ENCODE results near the gene PARP12. TPM values are rescaled to one million over a fixed set of nuclear protein-coding genes. Genes with fewer than 3 reads are reported as not detected.

PARP12 gene
- total and polyA plus RNA-seq, 7 experiments from 2014 or later = 26.2 to 145 (median 72.9) TPM

- H3K4me3 Mint-ChIP-seq = no peak overlapping the region
- H3K27ac ChIP-seq (ENCODE audit: low read depth, low read length) = no peak overlapping the region
- H3K4me1 ChIP-seq (ENCODE audit: control insufficient read depth in 2 of 2, insufficient read depth in 2 of 2, low read length in 2 of 2) = no peaks in the 10 kb centered on the region
- H3K36me3 Mint-ChIP-seq = peaks cover 11 to 63% (median 39%) of the 10 kb centered on the region in 5 donors
- ATAC-seq (no peak), DNase-seq (no peak)
- H3K9me3 ChIP-seq (ENCODE audit: control insufficient read depth in 2 of 3, low read length in 3 of 3) = no peaks in the 10 kb centered on the region
- H3K27me3 Mint-ChIP-seq = no peaks in the 10 kb centered on the region
- H3K36me3 ChIP-seq (ENCODE audit: control insufficient read depth in 2 of 3, insufficient read depth in 3 of 3, low read length in 3 of 3) = peaks cover 16 to 64% (median 22%) of the 10 kb centered on the region in 3 experiments
- POLR2A ChIA-PET = no interaction called here
- H3K4me3 ChIP-seq (ENCODE audit: low read length) = no peak overlapping the region
- H3K27me3 ChIP-seq (ENCODE audit: control insufficient read depth in 2 of 2, insufficient read depth in 2 of 2, low read length in 2 of 2) = no peaks in the 10 kb centered on the region
- H3K4me1 Mint-ChIP-seq = peaks cover 0 to 33% (median 9%) of the 10 kb centered on the region in 7 donors
- intact Hi-C loops (cut with micrococcal nuclease) = no loop called here
- peak overlapping the region in 2 of 9 donors; percentile 4 to 18 for H3K27ac Mint-ChIP-seq
- CTCF ChIA-PET = no interaction called here
- no peaks in the 10 kb centered on the region for H3K9me3 Mint-ChIP-seq
Observed at GRCh38 chr7:140044251-140044650, 18.5 kb downstream of the PARP12 start.

GRCh38 chr7:140042386-140042670 lies 20.4 kb downstream of the PARP12 start:
- Mint-ChIP-seq H3K9me3 (no peaks in the 10 kb centered on the region), H3K27me3 (no peaks in the 10 kb centered on the region), H3K4me1 (peaks cover 9 to 36% (median 12%) of the 10 kb centered on the region in 7 donors), H3K4me3 (no peak overlapping the region), H3K36me3 (peaks cover 11 to 76% (median 48%) of the 10 kb centered on the region in 5 donors), H3K27ac (no peak overlapping the region)
- Histone ChIP-seq H3K27ac (ENCODE audit: low read depth, low read length) (no peak overlapping the region), H3K27me3 (ENCODE audit: control insufficient read depth in 2 of 2, insufficient read depth in 2 of 2, low read length in 2 of 2) (no peaks in the 10 kb centered on the region), H3K36me3 (ENCODE audit: control insufficient read depth in 2 of 3, insufficient read depth in 3 of 3, low read length in 3 of 3) (peaks cover 16 to 80% (median 25%) of the 10 kb centered on the region in 3 experiments), H3K4me1 (ENCODE audit: control insufficient read depth in 2 of 2, insufficient read depth in 2 of 2, low read length in 2 of 2) (no peaks in the 10 kb centered on the region), H3K4me3 (ENCODE audit: low read length) (no peak overlapping the region), H3K9me3 (ENCODE audit: control insufficient read depth in 2 of 3, low read length in 3 of 3) (no peaks in the 10 kb centered on the region)
- POLR2A ChIA-PET = no interaction called here
- DNase-seq (no peak), ATAC-seq (no peak)
- CTCF ChIA-PET = no interaction called here
- intact Hi-C loops (cut with micrococcal nuclease) = no loop called here

- H3K27me3 ChIP-seq (ENCODE audit: control insufficient read depth in 2 of 2, insufficient read depth in 2 of 2, low read length in 2 of 2) = no peaks in the 10 kb centered on the region
- Mint-ChIP-seq H3K36me3 (peaks cover 11 to 78% (median 48%) of the 10 kb centered on the region in 5 donors), H3K27me3 (no peaks in the 10 kb centered on the region), H3K9me3 (no peaks in the 10 kb centered on the region), H3K4me1 (peaks cover 11 to 41% (median 14%) of the 10 kb centered on the region in 7 donors), H3K27ac (peak overlapping the region in 1 of 9 donors; percentile 16), H3K4me3 (no peak overlapping the region)
- no peak overlapping the region for H3K27ac ChIP-seq (ENCODE audit: low read depth, low read length)
- H3K4me3 ChIP-seq (ENCODE audit: low read length) = no peak overlapping the region
- ATAC-seq (no peak), DNase-seq (no peak)
- ChIA-PET CTCF (no interaction called here), POLR2A (no interaction called here)
- peaks cover 16 to 82% (median 22%) of the 10 kb centered on the region in 3 experiments for H3K36me3 ChIP-seq (ENCODE audit: control insufficient read depth in 2 of 3, insufficient read depth in 3 of 3, low read length in 3 of 3)
- H3K9me3 ChIP-seq (ENCODE audit: control insufficient read depth in 2 of 3, low read length in 3 of 3) = no peaks in the 10 kb centered on the region
- intact Hi-C loops (cut with micrococcal nuclease) = no loop called here
- no peaks in the 10 kb centered on the region for H3K4me1 ChIP-seq (ENCODE audit: control insufficient read depth in 2 of 2, insufficient read depth in 2 of 2, low read length in 2 of 2)
Observed at GRCh38 chr7:140041659-140042385, 20.9 kb downstream of the PARP12 start.

- DNase-seq (no peak), ATAC-seq (no peak)
- POLR2A ChIA-PET = no interaction called here
- CTCF ChIA-PET = no interaction called here
- no peak overlapping the region for H3K4me3 Mint-ChIP-seq
- H3K36me3 ChIP-seq (ENCODE audit: control insufficient read depth in 2 of 3, insufficient read depth in 3 of 3, low read length in 3 of 3) = peaks cover 9 to 74% (median 13%) of the 10 kb centered on the region in 3 experiments
- no peak overlapping the region for H3K4me3 ChIP-seq (ENCODE audit: low read length)
- no peaks in the 10 kb centered on the region for H3K9me3 Mint-ChIP-seq
- intact Hi-C loops (cut with micrococcal nuclease) = no loop called here
- H3K27me3 ChIP-seq (ENCODE audit: control insufficient read depth in 2 of 2, insufficient read depth in 2 of 2, low read length in 2 of 2) = no peaks in the 10 kb centered on the region
- no peak overlapping the region for H3K27ac Mint-ChIP-seq
- peaks cover 11 to 77% (median 39%) of the 10 kb centered on the region in 5 donors for H3K36me3 Mint-ChIP-seq
- H3K4me1 ChIP-seq (ENCODE audit: control insufficient read depth in 2 of 2, insufficient read depth in 2 of 2, low read length in 2 of 2) = peaks cover 5% of the 10 kb centered on the region in 2 donors
- peaks cover 11 to 53% (median 26%) of the 10 kb centered on the region in 7 donors for H3K4me1 Mint-ChIP-seq
- H3K27me3 Mint-ChIP-seq = no peaks in the 10 kb centered on the region
- H3K9me3 ChIP-seq (ENCODE audit: control insufficient read depth in 2 of 3, low read length in 3 of 3) = no peaks in the 10 kb centered on the region
- no peak overlapping the region for H3K27ac ChIP-seq (ENCODE audit: low read depth, low read length)
Observed at GRCh38 chr7:140039896-140040295, 22.9 kb downstream of the PARP12 start.

- H3K4me1 Mint-ChIP-seq = peaks cover 11 to 53% (median 26%) of the 10 kb centered on the region in 7 donors
- Histone ChIP-seq H3K36me3 (ENCODE audit: control insufficient read depth in 2 of 3, insufficient read depth in 3 of 3, low read length in 3 of 3) (peaks cover 9 to 75% (median 10%) of the 10 kb centered on the region in 3 experiments), H3K27me3 (ENCODE audit: control insufficient read depth in 2 of 2, insufficient read depth in 2 of 2, low read length in 2 of 2) (no peaks in the 10 kb centered on the region), H3K27ac (ENCODE audit: low read depth, low read length) (no peak overlapping the region), H3K4me3 (ENCODE audit: low read length) (no peak overlapping the region), H3K4me1 (ENCODE audit: control insufficient read depth in 2 of 2, insufficient read depth in 2 of 2, low read length in 2 of 2) (peaks cover 5% of the 10 kb centered on the region in 2 donors), H3K9me3 (ENCODE audit: control insufficient read depth in 2 of 3, low read length in 3 of 3) (no peaks in the 10 kb centered on the region)
- H3K9me3 Mint-ChIP-seq = no peaks in the 10 kb centered on the region
- H3K27ac Mint-ChIP-seq = peak overlapping the region in 3 of 9 donors; percentile 19 to 66 (median 24)
- ATAC-seq (no peak), DNase-seq (no peak)
- H3K36me3 Mint-ChIP-seq = peaks cover 8 to 73% (median 35%) of the 10 kb centered on the region in 5 donors
- ChIA-PET CTCF (no interaction called here), POLR2A (no interaction called here)
- H3K4me3 Mint-ChIP-seq = no peak overlapping the region
- intact Hi-C loops (cut with micrococcal nuclease) = no loop called here
- no peaks in the 10 kb centered on the region for H3K27me3 Mint-ChIP-seq
Observed at GRCh38 chr7:140039066-140039465, 23.7 kb downstream of the PARP12 start.

- Histone ChIP-seq H3K27ac (ENCODE audit: low read depth, low read length) (no peak overlapping the region), H3K4me3 (ENCODE audit: low read length) (no peak overlapping the region), H3K36me3 (ENCODE audit: control insufficient read depth in 2 of 3, insufficient read depth in 3 of 3, low read length in 3 of 3) (peaks cover 4 to 63% (median 14%) of the 10 kb centered on the region in 3 experiments), H3K4me1 (ENCODE audit: control insufficient read depth in 2 of 2, insufficient read depth in 2 of 2, low read length in 2 of 2) (peaks cover 5% of the 10 kb centered on the region in 2 donors), H3K9me3 (ENCODE audit: control insufficient read depth in 2 of 3, low read length in 3 of 3) (no peaks in the 10 kb centered on the region), H3K27me3 (ENCODE audit: control insufficient read depth in 2 of 2, insufficient read depth in 2 of 2, low read length in 2 of 2) (no peaks in the 10 kb centered on the region)
- POLR2A ChIA-PET = no interaction called here
- H3K9me3 Mint-ChIP-seq = no peaks in the 10 kb centered on the region
- H3K27me3 Mint-ChIP-seq = no peaks in the 10 kb centered on the region
- H3K4me1 Mint-ChIP-seq = peaks cover 13 to 65% (median 35%) of the 10 kb centered on the region in 7 donors
- ATAC-seq = peak; percentile 45
- DNase-seq = no peak
- intact Hi-C loops (cut with micrococcal nuclease) = no loop called here
- peaks cover 16 to 78% (median 41%) of the 10 kb centered on the region in 5 donors for H3K36me3 Mint-ChIP-seq
- peak overlapping the region in 6 of 9 donors; percentile 2 to 71 (median 51) for H3K27ac Mint-ChIP-seq
- CTCF ChIA-PET = no interaction called here
- H3K4me3 Mint-ChIP-seq = peak overlapping the region in 6 of 10 donors; percentile 5 to 52 (median 42)
Observed at GRCh38 chr7:140036224-140036962, 26.4 kb downstream of the PARP12 start.

Data from naive thymus-derived CD4-positive, alpha-beta T cell (primary cell).